Left renal cortex interstitium (tissue), 4 donors: ENCODE results near the gene NR4A2. TPM values are rescaled to one million over a fixed set of nuclear protein-coding genes. Genes with fewer than 3 reads are reported as not detected.
"Not testable (repeated sequence)": the region's sequence is repeated elsewhere in the genome, so short reads cannot be mapped to it uniquely, and the experiment has no call there.

Experiments used
- DNase-seq, 4 donors: peaks; one replicate each; pipeline ENCODE4 v3.0.0-alpha.2; 2013; ENCODE audit warnings: low read depth in 4 of 4, low spot score in 2 of 4, missing footprints in 1 of 4
- polyA plus RNA-seq, 4 donors: library from polyadenylated mRNA; unstranded; fragments of 120-200 nt; gene quantifications; one replicate each; pipeline ENCODE4 v1.2.1, GENCODE V29; 2013; ENCODE audit not compliant: insufficient read length in 4 of 4

The NR4A2 gene
- polyA plus RNA-seq, 4 donors: 0.49 to 2.8 (median 0.56) TPM

GRCh38 chr2:156322686-156323231, 9.8 kb downstream of the NR4A2 start:
- no peak for DNase-seq

DNA sequence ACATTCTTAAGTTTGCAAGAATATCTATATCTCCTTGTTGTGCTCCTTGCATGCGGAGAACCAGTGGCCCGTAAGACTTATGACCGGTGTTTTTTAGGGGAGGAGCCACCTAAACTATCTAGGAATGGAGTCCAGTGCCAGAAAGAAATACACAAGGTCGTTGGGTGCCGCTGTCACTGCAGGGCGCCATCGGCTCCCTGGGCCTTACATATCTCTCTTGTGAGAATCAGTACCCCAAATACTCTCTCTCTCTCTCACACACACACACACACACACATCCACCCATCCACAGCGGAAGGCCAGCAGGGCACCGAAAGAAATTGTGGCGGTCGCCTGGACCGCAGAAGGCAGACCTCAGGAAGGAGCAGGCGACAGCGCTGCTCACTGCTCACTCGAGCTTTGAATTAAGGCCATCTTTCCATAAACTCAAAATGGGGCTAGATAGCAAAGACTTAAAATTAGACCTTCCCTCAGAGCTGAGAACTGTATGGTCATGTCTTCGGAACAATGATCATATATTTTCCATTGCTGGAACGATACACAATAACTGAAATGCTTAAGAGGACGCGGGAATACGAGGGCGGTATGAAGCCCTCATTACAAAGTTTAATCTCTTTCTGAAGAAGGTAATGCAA, 10.4 kb downstream of the NR4A2 start:
- no peak for DNase-seq

- DNase-seq: no peak
These were observed 11.1 kb downstream of the NR4A2 start for GRCh38 chr2:156321243-156321904.

DNA sequence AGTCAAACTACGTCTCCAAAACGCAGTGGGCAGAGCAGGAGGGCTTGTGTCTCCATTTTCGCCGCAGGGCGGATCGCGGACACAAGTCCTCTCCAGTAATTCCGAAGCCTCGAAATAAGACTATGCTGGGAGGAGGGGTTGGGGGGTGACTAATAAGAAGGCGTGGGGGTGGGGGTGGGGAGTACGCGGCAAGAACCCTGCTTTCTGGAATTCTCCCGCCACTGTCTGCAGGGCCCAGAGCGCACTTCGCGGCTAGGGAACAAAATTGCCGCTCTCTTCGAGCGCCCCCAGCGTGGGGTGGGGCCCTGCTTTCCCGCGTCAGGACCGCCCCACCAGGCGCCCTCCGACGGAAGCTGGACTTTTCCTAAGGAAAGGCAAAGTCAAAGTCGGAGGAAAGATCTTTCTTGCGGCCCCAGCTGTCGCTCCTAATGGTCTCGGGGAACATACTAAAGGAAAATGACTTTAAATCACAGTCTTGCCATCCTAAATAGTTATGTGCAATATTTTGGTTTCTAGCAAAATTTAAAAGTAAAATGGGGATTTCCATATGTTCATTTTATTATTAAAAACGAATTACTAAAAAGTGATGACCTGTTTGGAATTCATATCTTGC, 11.9 kb downstream of the NR4A2 start:
- no peak for DNase-seq

DNA sequence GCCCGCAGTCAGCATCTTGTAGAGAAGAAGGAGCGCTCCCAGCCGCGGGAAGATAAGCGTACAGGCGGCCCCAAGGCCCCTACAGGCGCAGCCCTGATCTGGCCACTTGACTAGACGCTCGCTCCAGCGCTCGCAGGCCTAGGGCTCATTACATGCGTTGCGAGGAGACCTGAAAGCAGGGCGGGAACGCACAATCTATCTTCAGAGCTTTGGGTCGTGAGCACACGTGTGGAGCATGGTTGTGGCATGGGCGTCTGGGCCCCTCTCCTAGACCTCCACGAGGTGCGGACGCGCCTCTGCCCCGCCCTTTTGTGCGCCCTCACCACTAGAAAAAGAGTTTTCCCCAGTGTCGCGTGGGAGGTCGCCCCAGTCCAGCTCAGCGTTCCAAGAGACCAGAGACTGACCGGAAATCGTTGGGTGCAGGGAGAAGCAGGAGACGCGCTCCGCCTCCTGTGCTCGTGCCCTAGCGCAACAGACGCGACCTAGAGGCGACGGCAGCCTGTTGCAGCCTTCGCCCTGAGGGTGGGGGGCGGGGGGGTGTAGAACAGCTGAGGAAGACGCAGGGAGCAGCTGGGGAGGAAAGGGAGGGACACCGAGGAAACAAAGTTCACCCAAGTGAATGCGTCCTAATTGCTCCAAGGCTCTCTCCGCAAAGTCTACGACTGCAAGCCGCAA, 12.6 kb downstream of the NR4A2 start:
- no peak for DNase-seq

- no peak for DNase-seq
These were observed 14.9 kb downstream of the NR4A2 start for GRCh38 chr2:156317631-156318030.

GRCh38 chr2:156311976-156312375, 20.5 kb downstream of the NR4A2 start:
- no peak for DNase-seq

- DNase-seq: no peak
These were observed 21.7 kb downstream of the NR4A2 start for GRCh38 chr2:156310773-156311172.

GRCh38 chr2:156309917-156310316, 22.6 kb downstream of the NR4A2 start:
- DNase-seq: no peak

- DNase-seq: no peak
These were observed 23.4 kb downstream of the NR4A2 start for GRCh38 chr2:156309167-156309566.

DNA sequence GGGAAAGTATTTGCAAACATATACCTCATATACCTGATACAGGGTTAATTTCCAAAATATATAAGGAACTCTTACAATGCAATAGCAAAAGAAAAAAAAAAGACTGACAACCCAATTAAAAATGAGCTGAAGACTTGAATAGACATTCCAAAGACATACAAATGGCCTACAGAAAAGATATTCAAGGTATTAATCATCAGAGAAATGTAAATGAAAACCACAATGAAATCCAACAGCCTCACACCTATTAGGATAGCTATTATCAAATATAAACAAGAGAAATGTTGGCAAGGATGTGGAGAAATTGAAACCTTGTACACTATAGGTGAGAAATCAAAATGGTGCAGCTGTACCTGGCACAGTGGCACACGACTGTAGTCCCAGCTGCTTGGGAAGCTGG, 25.7 kb downstream of the NR4A2 start:
- no peak for DNase-seq

DNA sequence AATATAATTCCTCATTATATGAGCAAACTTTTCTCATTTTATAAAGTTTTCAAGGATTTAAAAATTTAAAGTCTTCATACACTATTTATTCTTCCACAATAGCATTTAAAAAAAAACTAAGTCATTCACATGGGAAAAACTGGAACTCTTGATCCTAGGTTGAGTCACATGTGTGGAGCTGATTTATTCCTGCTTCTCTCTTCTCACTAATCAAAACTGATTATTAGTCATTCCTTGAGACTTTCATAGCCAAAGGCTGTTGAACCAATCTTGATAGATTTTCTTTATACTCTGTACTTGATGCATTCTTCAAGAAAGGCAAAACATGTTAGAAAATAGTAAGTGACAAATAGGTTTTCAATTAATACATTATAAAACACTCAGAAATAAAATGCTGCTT, 27.4 kb downstream of the NR4A2 start:
- no peak for DNase-seq

DNA sequence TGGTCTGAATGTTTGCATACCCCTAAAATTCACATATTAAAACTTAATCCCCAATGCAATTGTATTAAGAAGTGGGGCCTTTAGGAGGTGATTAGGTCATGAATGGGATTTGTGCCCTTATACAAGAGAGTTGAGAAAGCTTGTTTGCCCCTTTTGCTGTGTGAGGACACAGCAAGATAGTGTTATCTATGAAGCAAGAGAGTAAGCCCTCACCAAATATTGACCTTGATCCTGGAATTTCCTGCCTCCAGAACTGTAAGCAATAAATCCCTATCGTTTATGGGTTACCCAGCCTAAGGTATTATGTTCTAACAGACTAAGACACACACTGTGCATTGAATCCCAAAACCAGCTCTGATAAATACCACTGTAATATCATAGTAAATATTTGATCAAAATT, 32.2 kb downstream of the NR4A2 start:
- no peak for DNase-seq

DNA sequence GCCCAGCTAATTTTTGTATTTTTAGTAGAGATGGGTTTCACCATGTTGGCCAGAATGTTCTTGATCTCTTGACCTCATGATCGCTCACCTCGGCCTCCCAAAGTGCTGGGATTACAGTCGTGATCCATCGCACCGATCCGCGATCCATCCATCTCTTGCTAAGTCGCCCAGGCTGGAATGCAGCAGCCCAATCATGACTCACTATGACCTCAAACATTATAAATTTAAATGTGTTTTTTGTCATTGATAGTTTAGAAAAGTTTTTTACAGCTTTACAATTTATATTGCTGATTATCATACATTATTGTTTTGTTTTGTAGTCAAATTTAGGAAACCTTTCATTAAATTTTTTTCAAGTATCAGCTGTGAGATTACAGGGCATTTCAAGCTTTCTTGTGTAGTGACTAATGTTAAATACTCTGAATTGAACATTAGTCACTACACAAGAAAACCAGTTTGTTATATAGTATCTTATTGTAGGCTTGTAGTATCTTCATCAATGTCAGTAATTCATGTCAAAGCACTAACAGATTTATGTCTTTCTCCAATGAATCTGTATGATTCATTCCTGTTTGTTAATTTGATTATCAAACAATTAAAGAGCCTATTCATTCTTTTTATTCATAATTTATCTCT, 37.5 kb downstream of the NR4A2 start:
- DNase-seq: no peak

DNA sequence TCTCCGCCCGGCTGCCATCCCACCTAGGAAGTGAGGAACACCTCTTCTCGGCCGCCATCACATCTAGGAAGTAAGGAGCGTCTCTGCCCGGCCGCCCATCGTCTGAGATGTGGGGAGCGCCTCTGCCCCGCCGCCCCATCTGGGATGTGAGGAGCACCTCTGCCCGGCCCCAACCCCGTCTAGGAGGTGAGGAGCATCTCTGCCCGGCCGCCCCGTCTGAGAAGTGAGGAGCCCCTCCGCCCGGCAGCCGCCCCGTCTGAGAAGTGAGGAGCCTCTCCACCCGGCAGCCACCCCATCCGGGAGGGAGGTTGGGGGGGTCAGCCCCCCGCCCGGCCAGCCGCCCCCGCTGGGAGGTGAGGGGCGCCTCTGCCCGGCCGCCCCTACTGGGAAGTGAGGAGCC, 39.1 kb downstream of the NR4A2 start:
- not testable (repeated sequence) for DNase-seq

DNA sequence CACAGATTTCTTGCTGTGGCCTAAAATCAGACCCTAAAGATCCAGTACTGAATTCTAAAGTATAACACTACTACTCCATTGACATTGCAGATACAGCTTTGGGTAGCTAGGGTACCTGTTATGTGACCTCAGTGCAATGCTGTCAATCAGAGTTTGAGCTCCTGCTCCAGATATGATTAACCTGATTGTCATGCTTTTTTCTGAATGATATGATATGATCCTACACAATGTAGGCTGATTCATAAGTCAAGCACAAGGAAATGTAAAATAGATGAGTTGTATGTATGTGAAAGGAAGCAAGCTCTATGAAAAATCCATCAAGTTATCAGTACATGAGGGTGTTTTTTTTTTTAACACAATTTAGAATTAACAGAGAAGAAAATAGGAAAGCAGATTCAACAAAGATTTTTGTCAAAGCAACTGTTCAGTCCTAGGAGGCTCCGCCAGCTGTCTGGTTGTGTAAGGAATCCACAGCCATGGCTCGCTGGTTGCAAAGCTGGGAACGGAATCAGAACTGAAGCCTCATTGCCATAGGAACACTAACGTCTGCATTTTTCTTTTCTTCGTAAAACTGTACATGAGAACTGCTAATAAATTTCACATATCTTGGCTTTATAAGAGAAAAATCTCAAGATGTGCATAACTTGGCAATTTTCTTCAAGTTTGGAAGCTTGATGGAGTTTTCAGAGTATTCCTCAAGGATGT, 52.9 kb downstream of the NR4A2 start:
- no peak for DNase-seq
